ENCODE data around the gene NPEPPS.
A peak's percentile ranks its signal among the peaks of the same experiment; 100 is the strongest.
"Not testable (repeated sequence)": the region's sequence is repeated elsewhere in the genome, so short reads cannot be mapped to it uniquely, and the experiment has no call there.

NPEPPS gene, protein sequence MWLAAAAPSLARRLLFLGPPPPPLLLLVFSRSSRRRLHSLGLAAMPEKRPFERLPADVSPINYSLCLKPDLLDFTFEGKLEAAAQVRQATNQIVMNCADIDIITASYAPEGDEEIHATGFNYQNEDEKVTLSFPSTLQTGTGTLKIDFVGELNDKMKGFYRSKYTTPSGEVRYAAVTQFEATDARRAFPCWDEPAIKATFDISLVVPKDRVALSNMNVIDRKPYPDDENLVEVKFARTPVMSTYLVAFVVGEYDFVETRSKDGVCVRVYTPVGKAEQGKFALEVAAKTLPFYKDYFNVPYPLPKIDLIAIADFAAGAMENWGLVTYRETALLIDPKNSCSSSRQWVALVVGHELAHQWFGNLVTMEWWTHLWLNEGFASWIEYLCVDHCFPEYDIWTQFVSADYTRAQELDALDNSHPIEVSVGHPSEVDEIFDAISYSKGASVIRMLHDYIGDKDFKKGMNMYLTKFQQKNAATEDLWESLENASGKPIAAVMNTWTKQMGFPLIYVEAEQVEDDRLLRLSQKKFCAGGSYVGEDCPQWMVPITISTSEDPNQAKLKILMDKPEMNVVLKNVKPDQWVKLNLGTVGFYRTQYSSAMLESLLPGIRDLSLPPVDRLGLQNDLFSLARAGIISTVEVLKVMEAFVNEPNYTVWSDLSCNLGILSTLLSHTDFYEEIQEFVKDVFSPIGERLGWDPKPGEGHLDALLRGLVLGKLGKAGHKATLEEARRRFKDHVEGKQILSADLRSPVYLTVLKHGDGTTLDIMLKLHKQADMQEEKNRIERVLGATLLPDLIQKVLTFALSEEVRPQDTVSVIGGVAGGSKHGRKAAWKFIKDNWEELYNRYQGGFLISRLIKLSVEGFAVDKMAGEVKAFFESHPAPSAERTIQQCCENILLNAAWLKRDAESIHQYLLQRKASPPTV

DNA sequence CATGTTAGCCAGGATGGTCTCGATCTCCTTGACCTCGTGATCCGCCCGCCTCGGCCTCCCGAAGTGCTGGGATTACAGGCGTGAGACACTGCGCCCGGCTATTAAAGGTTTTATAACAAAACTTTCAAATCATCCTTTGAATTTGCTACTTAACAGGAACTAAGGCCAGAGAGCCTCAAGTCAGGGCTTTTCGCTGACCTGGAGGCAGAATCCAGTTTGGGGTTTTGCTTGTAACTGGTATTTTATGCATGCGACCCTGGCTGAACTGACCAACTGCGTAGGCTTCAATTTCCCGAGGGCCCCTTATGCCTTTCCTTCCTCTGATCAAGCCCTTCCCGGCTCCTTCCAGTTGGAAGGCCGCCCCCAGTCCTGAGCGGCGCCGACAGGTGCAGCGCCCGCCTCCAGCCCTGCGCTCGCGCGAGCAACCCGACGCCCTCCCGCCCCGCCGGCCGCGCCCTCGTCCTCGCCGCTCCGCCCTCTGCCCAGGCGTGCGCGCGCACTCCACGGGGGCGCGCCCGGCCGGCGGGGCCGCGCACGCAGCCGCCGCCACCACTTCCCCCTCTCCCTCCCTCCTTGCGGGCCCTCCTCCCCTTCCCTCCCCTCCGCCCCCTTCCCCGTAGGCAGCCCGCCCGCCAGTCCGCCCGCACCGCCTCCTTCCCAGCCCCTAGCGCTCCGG, at the start of gene NPEPPS:
Gene NPEPPS (plus strand): TSS at position 552 of the 676 bp plus-strand sequence. CDS start 193 bp downstream, outside the sequence.
- peak; percentile 56 to 60 for DNase-seq (ENCODE audit: low read depth in 2 of 2)

DNA sequence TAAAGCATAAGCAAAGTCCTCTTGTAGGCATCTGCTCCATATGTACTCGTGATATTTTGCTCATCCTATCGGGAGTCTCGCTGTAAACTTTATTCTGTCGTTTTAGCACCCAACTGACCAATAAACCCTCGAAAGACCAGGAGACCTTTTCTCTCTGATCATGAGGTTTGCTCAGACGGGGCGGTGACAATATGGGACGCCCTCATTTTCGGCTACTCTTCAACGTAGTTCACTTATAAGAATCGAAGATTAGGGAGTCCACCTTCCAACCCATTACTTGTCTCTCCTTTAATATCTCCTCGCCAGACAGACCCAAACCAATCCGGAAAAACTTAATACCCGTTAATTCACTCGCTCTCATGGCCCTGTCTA, 39.1 kb upstream of the NPEPPS start:
- not testable (repeated sequence) for DNase-seq (ENCODE audit: low read depth in 2 of 2)

DNA sequence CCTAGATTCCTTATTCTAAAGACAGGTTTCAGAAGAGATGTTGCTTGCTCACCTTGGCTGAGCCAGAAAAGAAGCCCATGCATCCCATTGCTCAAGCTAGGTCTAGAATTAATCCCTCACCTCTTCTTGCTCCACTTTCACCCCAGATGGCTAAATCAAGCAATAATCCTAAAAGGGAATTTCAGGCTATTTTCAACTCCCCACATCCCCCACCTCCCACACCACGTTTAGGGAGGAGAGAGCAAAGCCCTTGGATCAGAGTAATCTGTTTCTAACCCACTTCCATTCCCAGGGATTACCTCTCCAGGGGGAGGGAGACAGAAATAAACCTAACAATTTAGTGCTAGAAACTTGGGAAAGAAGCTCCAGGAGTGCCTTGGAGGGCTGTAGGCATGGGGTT, 31.8 kb upstream of the NPEPPS start:
- not testable (repeated sequence) for DNase-seq (ENCODE audit: low read depth in 2 of 2)

DNA sequence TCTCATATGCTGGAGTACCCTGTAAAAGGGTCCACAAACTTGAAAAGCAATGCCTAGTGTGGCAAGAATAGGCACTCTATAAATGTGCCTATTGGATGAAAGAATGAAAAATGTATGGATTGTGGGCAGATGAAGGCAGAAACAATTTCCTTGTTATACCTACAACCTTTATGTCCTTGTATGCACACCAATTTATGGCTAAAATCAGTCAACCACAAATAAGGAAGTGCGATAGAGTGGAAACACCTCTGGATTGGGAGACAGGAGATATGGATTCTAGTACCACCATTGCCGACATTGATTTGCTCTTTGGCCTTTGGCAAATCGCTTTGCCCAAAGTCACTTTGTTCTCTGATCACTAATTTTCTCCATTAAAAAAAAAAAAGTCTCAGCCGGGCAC, 31.4 kb upstream of the NPEPPS start:
- not testable (repeated sequence) for DNase-seq (ENCODE audit: low read depth in 2 of 2)

DNA sequence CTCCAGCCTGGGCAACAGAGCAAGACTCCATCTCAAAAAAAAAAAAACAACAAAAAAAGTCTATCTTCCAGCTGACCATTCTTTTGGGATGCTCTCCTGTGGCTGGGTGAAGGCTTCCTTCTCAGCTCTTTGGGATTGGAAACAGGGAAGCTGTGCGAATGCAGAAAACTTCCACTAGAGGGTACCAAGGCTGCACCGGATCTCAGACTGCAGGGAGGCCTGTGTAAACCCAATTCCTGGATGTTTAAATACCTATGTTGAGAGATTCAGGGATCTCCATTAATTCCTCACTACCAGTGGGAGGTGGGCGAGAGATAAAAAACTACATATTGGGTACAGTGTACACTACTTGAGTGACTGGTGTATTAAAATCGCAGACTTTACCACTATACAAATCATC, 30.3 kb upstream of the NPEPPS start:
- DNase-seq (ENCODE audit: low read depth in 2 of 2) = peak; percentile 6 to 10

DNA sequence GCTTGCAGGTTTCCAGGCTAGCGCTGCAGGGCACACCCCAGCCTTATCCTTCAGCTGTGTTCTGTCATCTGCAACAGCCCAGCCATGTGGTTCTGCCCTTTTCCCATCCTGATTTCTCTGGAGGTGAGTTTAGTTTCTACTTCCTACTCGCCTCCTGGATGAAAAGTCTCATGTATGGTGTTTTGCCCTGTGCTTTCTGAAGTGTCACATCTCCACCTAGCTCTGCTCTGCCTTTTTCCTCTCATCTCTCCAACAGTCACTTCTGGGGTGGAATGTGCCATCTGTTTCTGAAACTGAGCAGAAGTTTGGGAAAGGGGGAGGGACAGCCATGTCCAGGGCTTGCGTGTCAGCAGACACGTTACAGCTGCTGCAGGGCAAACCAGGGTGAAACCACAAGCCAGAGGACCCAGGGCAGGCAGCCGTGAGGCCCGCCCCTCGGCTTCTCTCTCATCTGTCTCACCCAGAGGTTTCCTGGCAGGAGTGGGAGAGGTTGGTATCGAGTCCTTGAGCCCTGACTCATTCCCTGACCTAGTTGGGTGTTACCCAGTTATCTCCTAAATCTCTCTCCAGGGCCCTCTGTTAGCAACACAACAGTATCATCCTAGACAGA, 28.7 kb upstream of the NPEPPS start:
- DNase-seq (ENCODE audit: low read depth in 2 of 2) = peak in 1 of 2 experiments; percentile 1

DNA sequence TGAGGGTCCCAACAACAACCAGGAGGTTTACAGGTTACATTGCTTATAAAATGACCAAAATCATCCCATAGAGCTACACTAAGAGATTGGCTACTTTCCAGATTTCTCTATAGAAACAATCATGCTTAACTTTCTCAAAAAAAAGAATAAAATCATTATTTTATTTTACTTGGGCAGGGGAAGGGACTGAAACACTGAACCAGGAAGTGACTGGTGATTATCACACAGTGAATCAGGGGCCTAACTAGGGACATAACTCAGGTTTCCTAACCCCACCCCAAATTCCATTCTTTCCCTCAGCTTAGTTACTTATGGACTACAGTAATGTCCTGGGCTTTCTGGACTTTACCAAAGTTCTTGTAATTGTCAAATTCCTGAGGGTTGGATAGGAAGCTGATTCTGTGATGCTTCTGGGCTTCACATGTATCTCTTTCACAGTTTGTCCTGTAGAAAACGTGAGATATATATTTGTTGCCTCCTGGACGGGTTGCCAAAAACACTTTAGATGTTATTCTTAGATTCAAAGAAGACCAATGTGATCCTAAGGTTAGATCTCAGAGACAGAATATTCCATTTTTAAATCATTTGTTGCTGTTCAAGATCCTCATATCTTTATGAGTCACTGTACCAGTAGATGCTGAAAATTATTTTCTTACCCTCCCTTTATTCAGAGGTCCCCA, 28.0 kb upstream of the NPEPPS start:
- DNase-seq (ENCODE audit: low read depth in 2 of 2) = peak; percentile 8 to 12

DNA sequence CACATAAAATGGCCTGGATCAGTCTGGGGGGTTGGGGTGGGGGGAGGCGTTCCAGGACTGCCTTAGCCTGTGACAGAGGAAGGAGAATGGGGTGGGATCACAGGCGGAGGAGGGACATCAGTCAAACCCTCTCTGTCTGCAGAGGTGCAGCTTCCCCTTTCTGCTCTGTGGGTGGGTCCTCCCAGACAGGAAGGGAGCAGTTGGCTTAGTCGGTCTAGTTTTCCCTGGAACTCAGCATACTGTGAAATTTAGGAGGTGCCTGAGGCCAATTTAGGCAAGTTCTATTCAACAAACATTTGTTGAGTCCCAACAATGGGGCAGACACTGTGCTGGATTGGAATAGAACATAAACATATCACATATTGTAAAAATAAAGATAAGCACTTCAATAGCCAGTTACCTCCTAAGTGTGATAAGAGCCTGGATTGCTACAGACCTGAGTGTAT, 19.2 kb upstream of the NPEPPS start:
- DNase-seq (ENCODE audit: low read depth in 2 of 2) = not testable (repeated sequence)

DNA sequence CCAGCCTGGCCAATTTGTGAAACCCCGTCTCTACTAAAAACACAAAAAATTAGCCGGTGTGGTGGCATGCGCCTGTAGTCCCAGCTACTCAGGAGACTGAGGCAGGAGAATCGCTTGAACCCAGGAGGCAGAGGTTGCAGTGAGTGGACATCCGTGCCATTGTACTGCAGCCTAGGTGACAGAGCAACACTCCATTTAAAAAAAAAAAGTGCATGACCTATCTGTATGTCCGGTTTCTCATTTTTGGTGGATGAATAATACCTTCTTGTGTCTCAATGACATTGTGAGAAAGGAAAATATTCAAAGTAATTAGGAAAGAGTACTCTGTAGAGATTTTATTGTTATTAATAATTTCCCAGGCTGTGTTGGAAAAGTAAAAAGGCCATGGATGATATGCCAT, 17.6 kb upstream of the NPEPPS start:
- not testable (repeated sequence) for DNase-seq (ENCODE audit: low read depth in 2 of 2)

DNA sequence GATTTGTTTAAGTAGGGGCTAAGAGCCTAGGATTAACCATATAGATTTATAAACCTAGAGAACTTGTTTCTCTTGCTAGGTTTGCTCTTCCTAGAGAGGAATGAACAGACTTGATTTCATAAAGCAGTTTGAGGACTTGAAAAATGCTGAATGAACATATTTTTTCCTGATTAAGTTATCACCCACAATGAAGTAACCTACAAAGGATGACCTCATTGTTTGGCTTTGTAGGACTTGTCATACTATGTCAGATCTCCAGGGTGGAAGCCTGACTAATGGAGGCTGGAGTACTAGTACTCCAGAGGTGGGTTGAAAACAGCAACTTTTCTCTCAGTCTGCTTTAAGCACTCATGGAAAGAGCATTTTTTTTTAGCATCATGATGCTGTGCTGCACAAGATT, 12.0 kb upstream of the NPEPPS start:
- not testable (repeated sequence) for DNase-seq (ENCODE audit: low read depth in 2 of 2)

DNA sequence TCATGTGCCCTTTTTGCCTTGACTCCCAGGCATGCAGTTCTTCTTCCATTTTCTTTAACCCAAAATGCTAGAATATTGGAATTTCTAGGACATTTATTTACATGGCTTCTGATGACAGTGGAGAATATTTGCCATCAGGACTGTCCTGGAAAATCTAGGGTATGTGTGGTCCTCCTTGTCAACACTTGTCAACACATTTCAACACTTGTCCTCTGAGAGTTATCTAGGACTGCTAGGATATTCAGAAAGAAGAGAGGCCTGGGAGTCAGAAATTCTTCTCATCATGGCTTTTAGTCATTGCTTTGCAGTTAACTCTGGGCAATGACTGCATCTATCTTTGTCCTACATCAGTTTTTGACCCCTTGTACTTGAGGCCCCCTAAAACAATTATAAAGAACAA, 11.5 kb upstream of the NPEPPS start:
- DNase-seq (ENCODE audit: low read depth in 2 of 2) = not testable (repeated sequence)

DNA sequence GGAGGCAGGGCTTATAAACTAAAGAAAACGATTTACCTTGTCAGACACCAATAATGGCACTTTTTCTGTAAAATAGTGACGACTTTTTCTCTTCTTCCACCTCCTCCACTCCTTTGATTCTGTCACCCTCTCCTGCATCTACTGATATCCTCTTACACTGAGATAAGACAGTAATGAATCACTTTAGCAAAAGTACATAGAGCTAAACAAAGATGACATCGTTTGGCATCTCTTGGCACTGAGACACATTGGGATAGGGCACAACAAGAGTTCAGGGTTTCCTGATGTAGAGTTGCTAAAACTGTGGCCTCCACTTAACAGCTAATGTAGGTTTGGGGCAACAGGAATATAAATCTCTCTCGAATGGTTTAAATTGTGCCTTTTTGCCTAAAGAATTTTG, 10.6 kb upstream of the NPEPPS start:
- DNase-seq (ENCODE audit: low read depth in 2 of 2) = not testable (repeated sequence)

DNA sequence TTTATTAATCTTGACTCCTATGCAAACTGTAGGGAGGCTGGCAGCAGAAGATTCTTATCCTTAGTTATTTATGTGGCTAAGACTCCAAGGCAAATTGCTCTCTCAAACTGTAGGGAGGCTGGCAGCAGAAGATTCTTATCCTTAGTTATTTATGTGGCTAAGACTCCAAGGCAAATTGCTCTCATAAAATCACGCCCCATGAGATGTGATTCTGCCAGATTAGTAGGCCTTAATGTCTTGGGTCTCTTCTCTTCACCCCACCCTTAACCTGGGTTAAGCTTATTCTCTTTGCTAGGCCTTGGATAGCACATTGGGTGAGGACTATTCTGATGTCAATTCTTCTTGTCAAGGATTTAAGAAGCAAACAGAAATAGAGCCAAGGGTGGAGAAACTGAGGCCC, 9.5 kb upstream of the NPEPPS start:
- not testable (repeated sequence) for DNase-seq (ENCODE audit: low read depth in 2 of 2)

DNA sequence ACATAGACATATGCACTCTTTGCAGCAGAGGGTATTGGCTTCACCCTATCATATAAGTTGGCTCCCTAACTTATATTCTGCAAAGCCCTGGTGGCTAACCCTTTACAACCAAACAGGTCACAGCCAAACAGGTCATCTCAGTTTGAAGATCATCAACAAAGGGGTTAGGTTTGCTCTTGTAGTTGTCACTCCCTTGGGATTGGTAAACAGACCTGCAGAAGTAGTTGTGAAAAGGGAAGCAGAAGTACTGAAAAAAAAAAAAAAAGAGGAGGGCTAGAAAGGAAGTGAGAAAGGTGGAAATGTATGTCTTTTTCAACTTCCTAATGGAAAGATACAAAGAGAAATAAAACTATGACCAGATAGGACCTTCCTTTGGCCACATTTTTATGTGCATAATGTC, 8.6 kb upstream of the NPEPPS start:
- not testable (repeated sequence) for DNase-seq (ENCODE audit: low read depth in 2 of 2)

DNA sequence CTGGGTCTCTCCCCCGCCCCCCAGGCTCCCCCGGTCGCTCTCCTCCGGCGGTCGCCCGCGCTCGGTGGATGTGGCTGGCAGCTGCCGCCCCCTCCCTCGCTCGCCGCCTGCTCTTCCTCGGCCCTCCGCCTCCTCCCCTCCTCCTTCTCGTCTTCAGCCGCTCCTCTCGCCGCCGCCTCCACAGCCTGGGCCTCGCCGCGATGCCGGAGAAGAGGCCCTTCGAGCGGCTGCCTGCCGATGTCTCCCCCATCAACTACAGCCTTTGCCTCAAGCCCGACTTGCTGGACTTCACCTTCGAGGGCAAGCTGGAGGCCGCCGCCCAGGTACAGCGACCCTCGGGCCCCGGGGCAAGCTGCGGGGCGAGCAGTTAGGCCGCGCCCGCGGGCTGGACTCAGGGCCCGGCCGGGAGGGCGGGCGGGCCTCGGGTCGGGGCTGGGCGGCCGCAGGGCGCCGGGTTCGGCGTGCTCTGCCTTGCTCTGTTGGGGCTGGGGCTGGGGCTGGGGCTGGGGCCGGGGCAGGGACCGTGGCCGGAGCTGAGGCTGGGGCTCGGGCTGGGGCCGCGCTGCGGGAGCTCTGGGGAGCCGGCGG, 419 bp downstream of the NPEPPS start:
- DNase-seq (ENCODE audit: low read depth in 2 of 2) = not testable (repeated sequence)

DNA sequence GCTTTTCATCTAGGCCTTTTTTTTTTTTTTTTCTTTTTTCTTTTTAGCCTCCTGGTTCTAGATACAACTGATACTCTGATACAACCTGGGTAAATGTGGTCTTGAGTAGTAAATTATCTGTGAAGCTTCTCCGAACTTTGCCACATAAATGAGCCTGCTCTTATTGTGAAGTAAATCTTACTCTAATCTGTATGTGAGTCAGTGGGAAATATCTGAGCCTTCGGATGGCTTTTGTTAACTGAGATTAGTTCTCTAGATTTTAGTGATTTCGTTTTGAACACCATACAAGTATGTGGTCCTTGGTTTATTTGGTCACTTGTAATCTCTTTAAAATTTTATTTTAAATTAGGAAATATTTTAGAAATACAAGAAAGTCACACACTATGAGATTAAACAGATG, 8.2 kb downstream of the NPEPPS start:
- DNase-seq (ENCODE audit: low read depth in 2 of 2) = not testable (repeated sequence)

DNA sequence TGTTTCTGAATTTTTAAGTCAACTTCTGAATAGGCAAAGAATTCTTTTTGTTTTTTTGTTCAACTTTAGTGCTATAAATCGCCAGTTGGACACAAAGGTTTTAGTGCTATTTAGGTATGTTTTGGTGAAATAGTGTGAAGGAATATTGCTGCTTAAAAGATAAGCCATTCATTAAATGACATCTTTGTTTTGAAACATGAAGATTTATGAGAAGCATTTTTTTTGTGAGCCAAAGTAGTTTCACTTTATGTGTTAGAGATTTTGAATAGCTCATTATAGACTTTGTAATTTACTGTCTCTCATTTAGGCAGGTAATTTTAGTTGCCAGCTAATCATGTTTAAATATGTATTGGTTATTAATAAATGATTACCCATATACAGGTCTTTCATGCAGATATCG, 10.8 kb downstream of the NPEPPS start:
- not testable (repeated sequence) for DNase-seq (ENCODE audit: low read depth in 2 of 2)

DNA sequence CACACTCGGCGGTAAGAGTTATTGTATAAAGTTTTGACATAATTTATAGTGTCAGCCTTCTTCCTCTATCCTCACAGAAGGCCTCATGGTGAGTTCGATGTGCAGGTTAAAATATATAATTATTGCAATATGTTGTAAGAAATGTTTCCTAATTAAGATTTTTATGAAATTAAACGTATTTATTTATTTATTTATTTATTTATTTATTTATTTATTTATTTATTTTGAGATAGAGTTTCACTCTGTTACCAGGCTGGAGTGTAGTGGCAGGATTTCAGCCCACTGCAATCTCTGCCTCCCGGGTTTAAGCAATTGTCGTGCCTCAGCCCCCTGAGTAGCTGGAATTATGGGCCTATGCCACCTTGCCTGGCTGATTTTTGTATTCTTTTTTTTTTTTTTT, 13.4 kb downstream of the NPEPPS start:
- DNase-seq (ENCODE audit: low read depth in 2 of 2) = not testable (repeated sequence)

DNA sequence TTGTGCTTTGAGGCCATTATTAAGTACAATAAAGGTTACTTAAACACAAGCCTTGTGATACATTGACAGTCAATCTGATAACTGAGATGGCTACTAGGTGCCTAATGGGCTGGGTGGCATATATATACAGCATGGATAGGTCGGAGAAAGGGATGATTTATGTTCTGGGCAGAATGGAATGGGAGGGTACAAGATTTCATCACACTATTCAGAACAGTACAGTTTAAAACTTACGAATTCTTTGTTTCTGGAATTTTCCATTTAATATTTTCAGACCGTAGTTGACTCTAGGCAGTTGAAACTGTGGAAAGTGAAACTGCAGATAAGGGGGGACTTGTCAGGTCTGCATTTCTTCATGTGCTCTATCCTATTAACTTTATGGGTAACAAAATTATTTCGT, 23.8 kb downstream of the NPEPPS start:
- DNase-seq (ENCODE audit: low read depth in 2 of 2) = not testable (repeated sequence)

DNA sequence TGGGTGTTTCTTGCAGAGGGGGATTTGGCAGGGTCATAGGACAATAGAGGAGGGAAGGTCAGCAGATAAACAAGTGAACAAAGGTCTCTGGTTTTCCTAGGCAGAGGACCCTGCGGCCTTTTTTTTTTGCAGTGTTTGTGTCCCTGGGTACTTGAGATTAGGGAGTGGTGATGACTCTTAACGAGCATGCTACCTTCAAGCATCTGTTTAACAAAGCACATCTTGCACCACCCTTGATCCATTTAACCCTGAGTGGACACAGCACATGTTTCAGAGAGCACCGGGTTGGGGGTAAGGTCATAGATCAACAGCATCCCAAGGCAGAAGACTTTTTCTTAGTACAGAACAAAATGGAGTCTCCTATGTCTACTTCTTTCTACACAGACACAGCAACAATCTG, 25.2 kb downstream of the NPEPPS start:
- not testable (repeated sequence) for DNase-seq (ENCODE audit: low read depth in 2 of 2)

Data from fibroblast of skin of left quadriceps (primary cell).